DMS79 (cell line): ENCODE data around the gene LPP.

Experiments used
- DNase-seq: peaks from one replicate; lab custom pipeline; 2025; lab: John Stamatoyannopoulos, UW

Gene LPP

GRCh38 chr3:188643736-188644135 lies 489.8 kb downstream of the LPP start:
- no peak for DNase-seq

DNA sequence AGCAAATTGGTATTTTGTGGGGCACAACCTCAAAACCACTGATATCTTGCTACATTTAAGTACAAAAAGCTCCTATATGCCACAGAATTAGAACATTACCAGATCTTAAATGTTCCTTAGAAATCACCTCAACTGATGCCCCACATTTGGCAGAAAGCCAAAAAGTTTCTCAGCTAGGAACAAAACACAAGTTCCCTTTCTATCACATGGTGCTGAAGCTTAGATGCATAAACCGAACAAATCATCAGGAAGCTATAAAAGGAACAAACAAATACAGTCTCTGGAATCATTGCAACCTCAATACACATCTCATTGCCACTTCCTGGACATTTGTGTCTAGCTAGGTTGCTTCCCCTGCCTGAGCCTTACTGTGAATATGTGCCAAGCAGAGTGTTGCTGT lies 492.6 kb downstream of the LPP start:
- DNase-seq = no peak

GRCh38 chr3:188647237-188647636 lies 493.3 kb downstream of the LPP start:
- no peak for DNase-seq

GRCh38 chr3:188649521-188649920 lies 495.6 kb downstream of the LPP start:
- no peak for DNase-seq

DNA sequence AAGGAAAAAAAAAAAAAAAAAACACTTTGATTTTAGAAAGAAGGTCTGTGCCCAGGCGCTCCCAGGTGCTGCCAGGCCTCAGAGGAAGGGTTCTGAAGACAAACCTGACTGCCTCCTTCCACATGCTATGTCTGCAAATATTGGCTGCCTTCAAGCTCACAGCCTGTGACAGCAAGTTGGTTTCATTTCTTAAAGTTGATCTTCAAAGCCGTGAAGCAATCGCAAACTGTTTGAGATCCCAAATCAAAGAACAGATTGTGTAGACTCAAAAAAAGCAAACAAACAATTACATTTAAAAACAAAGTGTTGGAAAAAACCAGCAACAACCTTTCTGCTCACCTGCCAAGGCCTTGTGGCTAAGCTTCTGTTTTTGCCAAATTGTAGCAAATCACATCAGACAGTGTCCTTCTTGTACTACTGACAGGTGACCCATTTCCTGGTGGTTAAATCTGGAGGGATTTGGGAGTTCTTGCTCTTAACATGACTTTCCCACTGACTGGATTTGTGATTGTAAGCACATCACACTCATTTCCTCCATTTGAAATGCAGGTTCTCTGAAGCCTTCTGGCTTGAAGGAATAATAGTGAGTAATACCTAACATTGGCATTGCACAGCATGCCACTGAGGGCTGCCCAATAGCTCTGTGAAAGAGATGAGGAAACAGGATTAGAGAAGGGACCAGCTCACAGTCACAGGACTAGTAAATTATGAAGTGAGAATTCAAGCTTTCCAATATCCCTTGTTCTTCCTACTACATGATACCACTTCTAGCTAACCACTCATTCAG lies 502.4 kb downstream of the LPP start:
- DNase-seq = no peak

DNA sequence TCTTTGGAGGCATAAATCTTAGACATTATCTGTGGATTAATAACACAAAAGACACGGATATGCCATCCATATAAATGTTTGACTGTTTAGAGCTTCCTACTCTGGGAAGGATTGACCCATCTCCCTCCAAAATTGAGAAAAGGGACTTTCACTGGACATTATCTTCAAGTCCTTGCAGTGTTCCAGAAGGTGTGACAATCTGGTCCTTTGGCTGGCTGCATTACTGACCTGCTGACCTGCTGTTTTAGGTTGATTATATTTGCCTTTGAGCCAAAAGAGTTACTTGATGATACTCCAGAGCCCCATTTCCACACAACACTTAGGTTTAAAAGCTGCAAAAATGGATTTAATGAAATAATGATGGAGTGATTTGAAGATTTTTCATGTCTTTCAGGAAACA lies 504.6 kb downstream of the LPP start:
- no peak for DNase-seq

- DNase-seq = no peak
These were observed 505.6 kb downstream of the LPP start for GRCh38 chr3:188659449-188660090.

GRCh38 chr3:188660415-188660814 lies 506.5 kb downstream of the LPP start:
- no peak for DNase-seq

GRCh38 chr3:188661806-188662205 lies 507.8 kb downstream of the LPP start:
- DNase-seq = no peak

- DNase-seq = no peak
These were observed 508.3 kb downstream of the LPP start for GRCh38 chr3:188662214-188662613.

DNA sequence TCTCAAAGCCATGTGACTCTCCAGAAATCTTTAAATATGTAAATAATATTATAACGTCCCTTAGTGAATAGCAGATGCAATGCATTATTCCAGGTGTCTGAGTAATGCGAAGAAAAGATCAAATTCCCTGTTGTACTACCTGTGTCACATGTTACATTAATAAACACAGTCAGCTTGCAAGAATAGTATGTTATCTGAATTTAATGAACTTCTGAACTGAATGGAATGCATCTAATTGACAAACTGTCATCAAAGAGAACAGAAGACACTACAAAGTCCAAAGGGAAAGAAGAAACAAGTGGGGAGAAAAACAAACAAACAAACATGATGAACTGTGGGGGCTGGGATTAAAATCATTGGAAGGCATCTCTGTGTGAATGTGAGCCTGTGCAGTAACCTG lies 508.8 kb downstream of the LPP start:
- no peak for DNase-seq

- DNase-seq = no peak
These were observed 509.9 kb downstream of the LPP start for GRCh38 chr3:188663839-188664238.

- no peak for DNase-seq
These were observed 510.8 kb downstream of the LPP start for GRCh38 chr3:188664795-188665194.

GRCh38 chr3:188667926-188668325 lies 514.0 kb downstream of the LPP start:
- no peak for DNase-seq

- no peak for DNase-seq
These were observed 516.5 kb downstream of the LPP start for GRCh38 chr3:188670446-188670845.

GRCh38 chr3:188671971-188672370 lies 518.0 kb downstream of the LPP start:
- DNase-seq = no peak

DNA sequence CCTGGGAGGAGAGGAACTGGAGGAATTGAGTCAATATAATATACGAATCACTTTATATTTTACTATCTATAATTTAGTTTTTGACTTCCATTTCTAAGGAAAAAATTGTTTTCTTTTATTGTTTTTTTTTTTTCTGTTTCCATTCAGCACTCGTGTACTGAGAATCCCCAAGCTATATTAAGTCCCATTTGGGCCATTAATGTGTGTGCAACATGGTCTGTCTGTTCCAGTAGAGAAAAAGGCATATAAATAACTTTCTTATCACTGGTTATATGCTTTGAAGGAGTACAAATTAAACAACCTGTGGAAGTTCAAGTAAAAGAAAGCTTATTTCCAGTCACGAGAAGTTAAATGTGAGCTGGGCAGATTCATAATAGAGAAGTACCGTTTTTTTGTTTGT lies 518.9 kb downstream of the LPP start:
- DNase-seq = no peak

GRCh38 chr3:188673646-188674186 lies 519.8 kb downstream of the LPP start:
- DNase-seq = no peak

DNA sequence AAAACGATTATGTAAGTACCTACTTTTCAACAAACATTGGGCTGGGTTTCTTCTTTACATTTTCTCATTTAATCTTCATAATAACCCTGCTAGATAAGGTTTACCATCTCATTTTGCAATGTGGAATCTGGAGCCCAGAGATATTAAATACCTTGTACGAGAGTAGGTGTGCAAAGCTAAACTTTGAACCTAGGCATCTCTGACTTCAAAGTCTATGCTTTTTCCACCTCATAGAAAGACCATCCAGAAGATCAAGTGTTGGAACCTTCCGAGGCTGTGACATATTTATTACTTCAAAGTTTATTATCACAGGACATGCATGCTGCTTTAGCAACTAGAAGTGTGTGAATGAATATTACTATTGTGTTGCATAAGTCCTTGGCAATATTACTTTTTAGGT lies 520.6 kb downstream of the LPP start:
- DNase-seq = no peak

- DNase-seq = no peak
These were observed 523.4 kb downstream of the LPP start for GRCh38 chr3:188677344-188677743.

- no peak for DNase-seq
These were observed 526.2 kb downstream of the LPP start for GRCh38 chr3:188680189-188680588.

DNA sequence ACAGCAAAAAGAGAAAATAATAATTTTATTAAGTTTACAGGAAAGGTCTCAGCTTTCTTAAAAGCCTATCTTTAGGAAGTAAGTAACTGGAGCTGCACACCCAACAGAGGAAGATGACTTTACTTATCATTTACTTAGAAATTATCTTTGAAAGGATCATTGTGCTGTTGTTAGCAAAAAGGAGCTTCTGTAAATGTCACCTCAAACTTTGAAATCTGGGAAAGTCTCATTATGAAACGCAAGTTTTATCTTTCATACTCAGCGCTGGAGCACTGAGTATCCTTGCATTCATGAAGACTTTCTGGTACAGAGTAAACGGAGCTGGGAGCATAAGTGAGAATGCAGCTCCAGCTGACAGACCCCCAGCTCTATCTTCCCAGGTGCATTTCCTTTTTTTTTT lies 526.6 kb downstream of the LPP start:
- no peak for DNase-seq

DNA sequence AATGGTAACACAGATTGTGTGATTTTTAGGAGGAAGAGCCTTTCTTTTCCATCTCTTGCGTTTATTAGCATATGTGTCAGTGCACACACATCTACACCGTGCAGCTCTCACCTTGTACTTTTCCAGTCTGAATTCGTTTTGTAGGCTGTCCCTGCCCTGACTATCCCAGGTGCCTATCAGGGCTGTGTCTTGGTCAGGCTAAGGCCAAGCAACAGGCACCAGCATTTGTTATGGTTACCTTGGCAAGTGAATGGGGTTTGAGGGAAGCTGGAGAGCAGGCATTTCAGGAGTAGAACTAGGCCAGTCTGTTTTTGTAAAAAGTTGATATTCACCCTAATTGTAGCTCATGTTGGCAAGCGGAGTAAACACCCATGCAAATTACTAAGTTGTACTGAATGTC lies 528.4 kb downstream of the LPP start:
- no peak for DNase-seq
